Smooth muscle cell of the pulmonary artery (primary cell): Measurements from ENCODE around the gene MCL1. TPM values are rescaled to one million over a fixed set of nuclear protein-coding genes. Genes with fewer than 3 reads are reported as not detected.

ENCODE experiments used
- total RNA-seq: library from RNA; depleted of rRNA; stranded (reverse); fragments of >200 nt; gene quantifications from 2 replicates; pipeline ENCODE4 v1.2.3, GENCODE V29; 2014

Gene MCL1
- 208 and 219 TPM in 2 replicates for total RNA-seq

DNA sequence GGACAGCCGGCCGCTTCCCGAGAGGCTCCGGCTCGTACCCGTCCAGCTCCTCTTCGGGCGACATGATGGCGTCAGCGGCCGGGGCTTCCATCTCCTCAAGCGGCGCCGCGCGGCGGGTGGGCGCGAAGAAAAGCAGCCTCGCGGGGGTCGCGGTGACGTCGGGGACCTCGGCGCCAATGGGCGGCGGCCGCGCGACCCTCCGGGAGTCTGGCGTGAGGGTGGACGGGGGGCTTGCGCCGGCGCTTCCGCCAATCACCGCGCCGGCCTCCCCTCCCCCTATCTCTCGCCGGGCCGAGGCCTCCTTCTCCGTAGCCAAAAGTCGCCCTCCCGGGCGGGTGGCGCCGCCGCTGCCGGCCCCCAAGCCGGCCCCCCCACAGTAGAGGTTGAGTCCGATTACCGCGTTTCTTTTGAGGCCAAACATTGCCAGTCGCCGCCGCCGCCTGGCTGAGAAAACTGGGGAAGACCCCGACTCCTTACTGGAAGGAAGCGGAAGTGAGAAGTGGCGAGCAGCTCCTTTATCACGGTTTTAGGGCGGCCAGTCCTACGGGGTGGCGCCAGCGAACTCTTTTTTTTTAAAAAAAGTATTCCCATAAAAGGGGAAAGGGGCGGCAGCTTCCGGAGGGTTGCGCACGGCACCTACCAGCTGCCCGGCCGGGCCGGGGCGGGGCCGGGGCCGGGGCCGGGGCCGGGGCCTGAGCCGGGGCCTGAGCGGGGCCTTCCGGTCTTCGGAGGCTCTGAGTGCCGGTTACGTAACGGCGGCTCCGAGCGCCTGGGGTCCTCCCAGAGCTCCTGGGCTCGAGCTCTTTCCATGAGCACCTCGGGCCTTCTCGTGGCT lies at the start of gene MCL1:
TSS of gene MCL1 (minus strand) at position 501 of the 835 bp plus-strand sequence. CDS start at position 421, 80 bp downstream.

DNA sequence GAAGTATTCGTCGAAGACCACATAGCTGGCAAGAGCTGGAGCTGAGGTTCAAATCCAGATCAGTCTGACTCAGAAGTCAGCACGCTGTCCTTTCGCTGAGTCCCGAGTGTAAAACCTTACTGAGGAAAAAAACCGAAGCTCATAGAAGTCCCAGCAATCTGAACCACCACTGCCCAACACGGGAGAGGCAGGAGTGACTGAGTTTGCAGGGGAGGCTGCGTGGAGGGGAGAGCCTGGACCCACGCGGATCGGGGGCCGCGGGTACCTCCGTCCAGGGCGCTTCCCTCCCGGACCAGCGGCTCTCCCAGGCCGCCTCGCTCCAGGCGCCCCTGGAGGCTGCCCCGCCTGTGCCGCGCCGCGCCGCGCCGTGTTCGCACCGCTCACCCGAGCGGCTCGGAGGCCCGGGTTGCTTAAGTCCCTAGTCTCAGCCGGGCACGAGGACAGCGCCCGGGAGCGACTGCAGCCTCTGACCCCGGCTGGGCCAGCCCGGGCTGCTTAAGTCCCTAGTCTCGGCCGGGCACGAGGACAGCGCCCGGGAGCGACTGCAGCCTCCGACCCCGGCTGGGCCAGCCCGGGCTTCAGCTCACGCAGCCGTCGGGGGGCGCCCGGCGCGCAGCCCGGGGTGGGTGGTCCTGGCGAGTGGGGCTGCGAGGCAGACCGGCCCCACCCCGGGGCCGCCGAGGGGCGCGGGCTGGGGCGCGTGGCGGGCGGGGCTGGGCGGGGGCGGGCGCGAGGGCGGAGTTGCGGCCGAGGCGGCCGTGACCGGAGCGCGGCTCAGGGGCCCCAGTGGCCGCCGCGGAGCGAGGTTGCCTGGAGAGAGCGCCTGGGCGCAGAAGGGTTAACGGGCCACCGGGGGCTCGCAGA lies 30.5 kb downstream of the MCL1 start, which contains the start of gene ADAMTSL4:
TSS of gene ADAMTSL4 (plus strand) at position 777 of the 864 bp plus-strand sequence. CDS start 2,881 bp downstream, outside the sequence.

Other genes with a start within 250 kb of the MCL1 start
- gene RPRD2, start 215.5 kb downstream of the MCL1 start, total RNA-seq = 7.8 and 10.8 TPM in 2 replicates
- 21.5 and 25.9 TPM in 2 replicates for gene TARS2, start 92.2 kb downstream of the MCL1 start, total RNA-seq
- gene ECM1, start 71.5 kb downstream of the MCL1 start, total RNA-seq = 42.9 and 72.5 TPM in 2 replicates
- gene FALEC, start 63.9 kb downstream of the MCL1 start, total RNA-seq = 0.23 and 0.33 TPM in 2 replicates
- gene ADAMTSL4, start 30.2 kb downstream of the MCL1 start, total RNA-seq = 13.4 and 31.1 TPM in 2 replicates
- gene ENSA, start 50.0 kb upstream of the MCL1 start, total RNA-seq = 54.9 and 62.0 TPM in 2 replicates
- gene GOLPH3L, start 117.5 kb upstream of the MCL1 start, total RNA-seq = 9.9 and 14.2 TPM in 2 replicates
- not detected in 2 replicates for gene HORMAD1, start 141.3 kb upstream of the MCL1 start, total RNA-seq
- 3.2 and 5.9 TPM in 2 replicates for gene CTSS, start 186.2 kb upstream of the MCL1 start, total RNA-seq
- gene CTSK, start 228.7 kb upstream of the MCL1 start, total RNA-seq = 55.6 and 58.8 TPM in 2 replicates